PFSK-1 (cell line): ENCODE data around the gene PANX2.
A peak's percentile ranks its signal among the peaks of the same experiment; 100 is the strongest.

Experiments
- FOXP2 ChIP-seq: optimal IDR thresholded peaks from 2 replicates; pipeline ENCODE3; 2011; ENCODE audit warnings: borderline replicate concordance, control low read depth, inconsistent platforms; ENCODE audit not compliant: insufficient read depth; ENCODE audit errors: extremely low read length, extremely low read depth
- POLR2AphosphoS5 ChIP-seq: IDR thresholded peaks from 2 replicates; pipeline ENCODE4 v1.6.1; 2012; ENCODE audit warnings: low read depth, mild to moderate bottlenecking, control low read depth, low read length, moderate library complexity
- SIN3A ChIP-seq: IDR thresholded peaks from 2 replicates; pipeline ENCODE4 v1.6.1; 2012; ENCODE audit warnings: mild to moderate bottlenecking, low read length, moderate library complexity, borderline replicate concordance; ENCODE audit not compliant: insufficient read depth
- TAF1 ChIP-seq: IDR thresholded peaks from 2 replicates; pipeline ENCODE4 v1.6.1; 2012; ENCODE audit warnings: low read length, control low read depth, borderline replicate concordance; ENCODE audit not compliant: insufficient read depth
- TF ChIP-seq, protein P1 (sequence below), 2 experiments: IDR thresholded peaks; 2 replicates each; pipeline versions ENCODE4 v1.6.1 to v1.8.0; 2011 to 2012; ENCODE audit warnings: low read depth in 2 of 2, low read length in 2 of 2, control low read depth in 1 of 2, inconsistent platforms in 1 of 2, mild to moderate bottlenecking in 1 of 2, moderate library complexity in 1 of 2; ENCODE audit not compliant: insufficient read depth in 1 of 2

PANX2 gene

GRCh38 chr22:50197856-50198623 is 27.5 kb downstream of the PANX2 start:
- no peak for TF ChIP-seq FOXP2

DNA sequence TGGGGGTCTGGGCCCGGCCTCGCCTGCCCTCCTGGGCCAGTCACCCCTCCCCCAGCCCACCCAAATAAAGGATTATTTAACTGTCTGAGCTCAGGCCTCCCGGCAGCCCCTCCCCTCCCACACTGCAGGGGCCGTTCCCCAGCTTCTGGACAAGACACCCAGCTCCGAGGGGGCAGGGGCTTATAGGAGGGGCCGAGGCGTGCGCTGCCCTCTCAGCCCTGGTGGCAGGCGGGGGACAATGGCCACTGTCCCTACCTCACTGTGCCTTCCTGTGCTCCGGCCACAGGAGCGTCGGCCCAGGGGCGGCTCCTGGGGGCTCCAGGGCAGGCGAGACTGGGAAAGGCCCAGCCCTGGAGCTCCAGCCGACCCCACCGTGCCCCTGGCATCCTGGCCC is 28.1 kb downstream of the PANX2 start:
- TF ChIP-seq FOXP2 (no peak), POLR2AphosphoS5 (no peak), SIN3A (no peak), TAF1 (no peak)
- TF ChIP-seq, protein P1, sequence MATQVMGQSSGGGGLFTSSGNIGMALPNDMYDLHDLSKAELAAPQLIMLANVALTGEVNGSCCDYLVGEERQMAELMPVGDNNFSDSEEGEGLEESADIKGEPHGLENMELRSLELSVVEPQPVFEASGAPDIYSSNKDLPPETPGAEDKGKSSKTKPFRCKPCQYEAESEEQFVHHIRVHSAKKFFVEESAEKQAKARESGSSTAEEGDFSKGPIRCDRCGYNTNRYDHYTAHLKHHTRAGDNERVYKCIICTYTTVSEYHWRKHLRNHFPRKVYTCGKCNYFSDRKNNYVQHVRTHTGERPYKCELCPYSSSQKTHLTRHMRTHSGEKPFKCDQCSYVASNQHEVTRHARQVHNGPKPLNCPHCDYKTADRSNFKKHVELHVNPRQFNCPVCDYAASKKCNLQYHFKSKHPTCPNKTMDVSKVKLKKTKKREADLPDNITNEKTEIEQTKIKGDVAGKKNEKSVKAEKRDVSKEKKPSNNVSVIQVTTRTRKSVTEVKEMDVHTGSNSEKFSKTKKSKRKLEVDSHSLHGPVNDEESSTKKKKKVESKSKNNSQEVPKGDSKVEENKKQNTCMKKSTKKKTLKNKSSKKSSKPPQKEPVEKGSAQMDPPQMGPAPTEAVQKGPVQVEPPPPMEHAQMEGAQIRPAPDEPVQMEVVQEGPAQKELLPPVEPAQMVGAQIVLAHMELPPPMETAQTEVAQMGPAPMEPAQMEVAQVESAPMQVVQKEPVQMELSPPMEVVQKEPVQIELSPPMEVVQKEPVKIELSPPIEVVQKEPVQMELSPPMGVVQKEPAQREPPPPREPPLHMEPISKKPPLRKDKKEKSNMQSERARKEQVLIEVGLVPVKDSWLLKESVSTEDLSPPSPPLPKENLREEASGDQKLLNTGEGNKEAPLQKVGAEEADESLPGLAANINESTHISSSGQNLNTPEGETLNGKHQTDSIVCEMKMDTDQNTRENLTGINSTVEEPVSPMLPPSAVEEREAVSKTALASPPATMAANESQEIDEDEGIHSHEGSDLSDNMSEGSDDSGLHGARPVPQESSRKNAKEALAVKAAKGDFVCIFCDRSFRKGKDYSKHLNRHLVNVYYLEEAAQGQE (IDR thresholded peaks at IDR 0.05; ENCODE audit: insufficient read depth in 1 of 2, low read depth in 2 of 2, low read length in 2 of 2), result no peak

- TF ChIP-seq SIN3A (no peak), POLR2AphosphoS5 (no peak), FOXP2 (no peak), TAF1 (no peak)
- TF ChIP-seq, protein P1 (IDR thresholded peaks at IDR 0.05; ENCODE audit: insufficient read depth in 1 of 2, low read depth in 2 of 2, low read length in 2 of 2), result no peak
These were observed 28.8 kb downstream of the PANX2 start for GRCh38 chr22:50199251-50199721.

DNA sequence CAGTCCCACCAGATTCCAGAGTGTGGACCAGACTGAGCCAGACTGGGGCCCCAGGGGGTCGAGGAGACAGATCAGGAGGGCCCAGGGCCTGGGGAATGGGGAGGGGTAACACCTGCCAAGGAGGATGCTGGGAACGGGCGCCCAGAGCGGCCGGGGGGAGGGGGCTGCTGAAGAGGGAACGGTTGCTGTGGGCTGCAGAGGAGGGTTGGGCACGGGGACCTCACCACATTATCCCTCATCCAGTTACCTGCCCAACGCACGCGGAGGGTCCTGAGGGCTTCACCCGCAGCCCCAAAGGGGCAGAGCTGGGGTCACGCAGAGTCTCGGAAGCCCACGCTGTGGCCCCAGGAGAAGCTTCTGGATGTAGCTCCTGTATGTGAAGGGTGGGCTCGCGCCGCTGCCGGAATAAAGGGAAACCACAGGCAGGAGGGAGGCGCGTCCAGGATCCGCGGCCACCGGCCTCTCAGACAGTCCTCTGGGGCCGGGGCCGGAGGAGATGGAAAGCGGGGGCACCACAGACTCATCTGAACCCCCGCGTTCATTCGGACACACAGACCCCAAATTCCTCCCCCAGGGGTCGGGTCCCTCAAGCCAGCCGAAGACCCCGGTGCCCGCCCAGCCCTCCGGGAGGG is 29.4 kb downstream of the PANX2 start:
- TF ChIP-seq POLR2AphosphoS5, result peak; percentile 24; the same call in 1 of the 2 replicates
- TF ChIP-seq SIN3A, result no peak

- TF ChIP-seq, protein P1 (IDR thresholded peaks at IDR 0.05; ENCODE audit: insufficient read depth in 1 of 2, low read depth in 2 of 2, low read length in 2 of 2), result no peak
- peak; percentile 49; the same call in 1 of the 2 replicates for TF ChIP-seq POLR2AphosphoS5
- no peak; the same call in 1 of the 2 replicates for TF ChIP-seq SIN3A
- peak; percentile 38 for TF ChIP-seq FOXP2
- peak; percentile 51; the same call in 1 of the 2 replicates for TF ChIP-seq TAF1
These were observed 30.1 kb downstream of the PANX2 start, which contains the start of gene SELENOO for GRCh38 chr22:50200461-50201190. Gene SELENOO, plus strand, starts transcription at chr22:50201011. Its CDS starts 26 bp downstream, at chr22:50201037.
